HepG2 (cell line): ENCODE results near the gene SLIT3. TPM values are rescaled to one million over a fixed set of nuclear protein-coding genes. Genes with fewer than 3 reads are reported as not detected.

ENCODE experiments used
- ATAC-seq: fragments of 200-7000 bp; cut with Tn5 transposase; 3 replicates; pipeline ENCODE4 v1.9.1; 2020; ENCODE audit warnings: mild to moderate bottlenecking, moderate library complexity
- BruUV-seq: library from RNA; stranded (reverse); fragments of 400-500 nt; replicated peaks from 2 replicates; lab custom pipeline; 2021; lab: Mats Ljungman, UMichigan
- CTCF ChIA-PET: fragments of 300-600 bp; formaldehyde crosslinking; extraction: SDS; loops from one replicate; lab custom pipeline; 2021; ENCODE audit warnings: low total read pairs, inconsistent platforms, low intra/inter-chr PET ratio; lab: Yijun Ruan, JAX
- POLR2A ChIA-PET: fragments of 350-600 bp; sonication (Branson Sonifier 250); formaldehyde crosslinking; loops from one replicate; lab custom pipeline; 2020; ENCODE audit warnings: antibody characterized with exemption, inconsistent platforms; lab: Yijun Ruan, JAX
- DNase-seq: peaks from one replicate; pipeline ENCODE4 v3.0.0-alpha.2; 2015; ENCODE audit warnings: low spot score
- FAIRE-seq: peaks from 3 replicates; lab custom pipeline; 2011; peaks lifted over from hg19 to GRCh38; lab: Jason Lieb, UNC
- H2AFZ ChIP-seq: one replicate; pipeline ENCODE4 v1.6.1; 2011; ENCODE audit warnings: low read length, inconsistent platforms
- H3K27ac ChIP-seq: fragments of 300-600 bp; 3 replicates; pipeline ENCODE4 v1.8.0; 2011; ENCODE audit warnings: mixed run types, mild to moderate bottlenecking, mixed read lengths, low read length, inconsistent platforms; ENCODE audit not compliant: insufficient read depth; ENCODE audit errors: extremely low read length
- H3K27me3 ChIP-seq, 2 experiments: fragments of 200-600 bp in 1 of 2; 2 replicates in 1 of 2; 3 replicates in 1 of 2; pipeline versions ENCODE4 v1.6.0 to v1.8.0; 2011; ENCODE audit warnings: low read length in 2 of 2, mild to moderate bottlenecking in 2 of 2, moderate library complexity in 2 of 2, inconsistent platforms in 1 of 2; ENCODE audit not compliant: insufficient read depth in 2 of 2, control insufficient read depth in 1 of 2
- H3K36me3 ChIP-seq, 2 experiments: fragments of 200-600 bp in 1 of 2; replicated peaks in 1 of 2; 2 replicates in 1 of 2; 3 replicates in 1 of 2; pipeline versions ENCODE4 v1.5.1 to v1.8.0; 2011; ENCODE audit warnings: low read length in 2 of 2, inconsistent platforms in 1 of 2; ENCODE audit not compliant: insufficient read depth in 2 of 2, control insufficient read depth in 1 of 2
- H3K4me1 ChIP-seq: 2 replicates; pipeline ENCODE4 v1.5.1; 2012; ENCODE audit warnings: low read length, inconsistent platforms; ENCODE audit not compliant: insufficient read depth
- H3K4me2 ChIP-seq: 2 replicates; pipeline ENCODE4 v1.6.0; 2011; ENCODE audit warnings: low read depth, low read length, inconsistent platforms
- H3K4me3 ChIP-seq, 3 experiments: fragments of 200-600 bp in 1 of 3; sonication (generic), shearing (Covaris generic) in 1 of 3; replicated peaks in 1 of 3; 2 replicates each; pipeline ENCODE4 v1.5.1; 2011 to 2016; ENCODE audit warnings: low read length in 3 of 3, inconsistent platforms in 2 of 3, low read depth in 2 of 3, mild to moderate bottlenecking in 2 of 3, control low read depth in 1 of 3, mixed read lengths in 1 of 3; ENCODE audit not compliant: insufficient read depth in 1 of 3
- H3K79me2 ChIP-seq: one replicate; pipeline ENCODE4 v1.6.1; 2011; ENCODE audit warnings: low read length, inconsistent platforms; ENCODE audit not compliant: insufficient read depth
- H3K9ac ChIP-seq: 2 replicates; pipeline ENCODE4 v1.6.0; 2011; ENCODE audit warnings: mild to moderate bottlenecking, low read depth, low read length, inconsistent platforms; ENCODE audit not compliant: insufficient read depth
- H3K9me3 ChIP-seq: 2 replicates; pipeline ENCODE4 v1.5.1; 2012; ENCODE audit warnings: mild to moderate bottlenecking, low read length
- H4K20me1 ChIP-seq: 2 replicates; pipeline ENCODE4 v1.6.0; 2011; ENCODE audit warnings: inconsistent platforms, mild to moderate bottlenecking, low read length, moderate library complexity; ENCODE audit not compliant: insufficient read depth
- CEBPB ChIP-seq: IDR thresholded peaks from 2 replicates; pipeline ENCODE4 v1.6.1; 2011; ENCODE audit warnings: low read depth, low read length, improper control_type of control experiment, borderline replicate concordance
- NFIB ChIP-seq: sonication (generic); formaldehyde crosslinking; IDR thresholded peaks from 2 replicates; pipeline ENCODE4 v1.9.0; 2021; ENCODE audit warnings: missing genetic modification reagents, mild to moderate bottlenecking, borderline replicate concordance
- RFX5 ChIP-seq: IDR thresholded peaks from 2 replicates; pipeline ENCODE4 v1.6.1; 2011; ENCODE audit warnings: low read depth, low read length, improper control_type of control experiment
- YY1 ChIP-seq: IDR thresholded peaks from 2 replicates; pipeline ENCODE4 v1.6.1; 2011; ENCODE audit warnings: low read length, low read depth, moderate library complexity, mild to moderate bottlenecking; ENCODE audit not compliant: insufficient read depth, insufficient replicate concordance
- ZNF160 ChIP-seq: sonication (generic); formaldehyde crosslinking; IDR thresholded peaks from 2 replicates; pipeline ENCODE4 v1.8.0; 2022; ENCODE audit warnings: mild to moderate bottlenecking, inconsistent platforms, missing genetic modification reagents
- ZNF670 ChIP-seq: sonication (generic); formaldehyde crosslinking; IDR thresholded peaks from 2 replicates; pipeline ENCODE4 v1.8.0; 2022; ENCODE audit warnings: mild to moderate bottlenecking, missing genetic modification reagents, borderline replicate concordance
- WGBS: methylation state at CpG from one replicate; pipeline ENCODE4 v1.1.6; 2017; ENCODE audit warnings: low lambda C conversion rate; 5-methylcytosine and 5-hydroxymethylcytosine counted together
- in situ Hi-C: cut with HindIII; loops from 2 replicates; pipeline ENCODE4 v1.10.0; 2017; ENCODE audit warnings: low pct_unique_long_range_greater_than_20kb; ENCODE audit not compliant: extremely low pct_ligation_motif_present
- intact Hi-C: fragments of 100-400 bp; cut with micrococcal nuclease; formaldehyde crosslinking; loops from one replicate; pipeline ENCODE4 v1.10.0; 2022; ENCODE audit not compliant: unreplicated experiment
- polyA plus RNA-seq, 8 experiments: library from polyadenylated mRNA; depleted of rRNA in 3 of 8; stranded (reverse) in 7 of 8; unstranded in 1 of 8; fragments of >200 nt; fragmentation: Illumina TruSeq in 4 of 8; extraction: Trizol in 4 of 8; gene quantifications; 2 replicates each; pipeline versions ENCODE4 v1.2.1 to v1.2.3, GENCODE V29; 2011 to 2016; ENCODE audit warnings: low read depth in 4 of 8, missing spikeins in 1 of 8, mixed read lengths in 1 of 8; ENCODE audit not compliant: insufficient read depth in 1 of 8
- total RNA-seq, 5 experiments: library from RNA; depleted of rRNA; stranded (reverse); fragments of >200 nt; fragmentation: Illumina TruSeq; extraction: Trizol; gene quantifications; 2 replicates each; pipeline ENCODE4 v1.2.3, GENCODE V29; 2016; ENCODE audit warnings: low read depth in 1 of 5
- TF ChIP-seq, protein P1 (sequence below): sonication (generic); formaldehyde crosslinking; IDR thresholded peaks from 2 replicates; pipeline ENCODE4 v1.4.0; 2020; ENCODE audit warnings: mild to moderate bottlenecking, missing genetic modification reagents

SLIT3 gene
- total and polyA plus RNA-seq, 2 of the 13 experiments (the other 11 are each of a cell fraction or from before 2014, with no cell fraction given): not detected

DNA sequence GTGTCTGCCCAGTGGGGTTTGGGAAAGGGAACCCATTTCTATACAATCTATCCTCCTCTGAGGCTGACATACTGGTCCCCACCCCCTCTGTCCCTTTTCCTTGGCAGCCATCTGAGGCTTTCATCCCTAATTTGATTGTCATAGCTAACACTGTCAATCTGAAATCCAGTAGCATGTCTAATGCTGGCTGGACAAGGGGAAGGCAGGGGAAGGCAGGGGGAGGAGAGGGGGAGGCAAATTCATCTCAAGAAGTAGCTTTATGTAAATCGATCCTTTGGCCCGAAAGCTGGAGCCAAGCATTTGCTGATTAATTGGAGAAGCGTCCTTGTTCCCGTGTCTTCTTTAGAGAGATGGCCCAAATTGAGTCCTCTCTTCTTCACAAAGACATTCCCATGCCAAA, 407.7 kb downstream of the SLIT3 start:
- CTCF ChIA-PET: no interaction called here
- Histone ChIP-seq H3K27ac (no peak overlapping the region), H3K4me2 (no peak overlapping the region), H3K4me3 (no peak overlapping the region), H3K36me3 (no peaks in the 10 kb centered on the region), H3K4me1 (no peaks in the 10 kb centered on the region), H2AFZ (no peak overlapping the region), H3K79me2 (no peaks in the 10 kb centered on the region), H3K9me3 (no peaks in the 10 kb centered on the region), H3K27me3 (peaks cover 0 to 23% of the 10 kb centered on the region in 2 experiments; a peak in 2 of 5 replicates), H4K20me1 (no peaks in the 10 kb centered on the region), H3K9ac (no peak overlapping the region)
- FAIRE-seq: no peak
- no peak for ATAC-seq
- intact Hi-C loops: no loop called here
- POLR2A ChIA-PET: no interaction called here
- 3% methylated on average over 4 of the region's 4 CpGs for WGBS
- DNase-seq: no peak
- BruUV-seq: no TSS peak
- in situ Hi-C loops: no loop called here
- TF ChIP-seq ZNF670 (CRISPR knock-in tag) (no peak), NFIB (CRISPR knock-in tag) (no peak), YY1 (no peak), CEBPB (no peak), ZNF160 (CRISPR knock-in tag) (no peak)
- TF ChIP-seq, protein P1, sequence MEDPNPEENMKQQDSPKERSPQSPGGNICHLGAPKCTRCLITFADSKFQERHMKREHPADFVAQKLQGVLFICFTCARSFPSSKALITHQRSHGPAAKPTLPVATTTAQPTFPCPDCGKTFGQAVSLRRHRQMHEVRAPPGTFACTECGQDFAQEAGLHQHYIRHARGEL: no peak

DNA sequence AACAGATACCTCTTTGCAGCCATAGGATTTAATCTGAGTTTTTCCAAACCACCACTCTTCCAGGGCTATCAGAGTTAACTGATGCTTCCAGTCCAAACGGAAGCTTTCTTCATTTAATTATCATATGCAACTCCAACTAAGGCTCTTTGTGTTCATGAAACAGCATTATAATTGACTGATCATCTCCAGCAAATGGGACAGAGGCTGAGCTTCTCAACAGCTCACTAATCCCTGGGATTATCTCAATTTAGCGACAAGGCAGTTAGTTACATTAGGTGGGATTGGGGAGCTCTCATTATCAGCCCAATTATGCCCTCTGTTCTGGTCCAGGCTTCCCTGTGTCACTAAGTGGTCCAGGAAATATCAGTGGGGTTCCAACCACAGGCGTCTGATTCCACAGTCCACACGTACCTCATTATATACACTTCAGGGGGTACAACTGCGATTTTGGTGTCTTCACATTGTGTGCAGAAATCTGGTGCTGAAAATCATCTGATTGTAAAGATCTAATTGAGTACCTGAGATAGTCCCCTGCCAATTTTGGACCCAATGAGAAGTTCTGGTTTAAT, 408.2 kb downstream of the SLIT3 start:
- Histone ChIP-seq H3K4me1 (no peaks in the 10 kb centered on the region), H2AFZ (no peak overlapping the region), H3K4me2 (no peak overlapping the region), H3K27me3 (peaks cover 0 to 23% of the 10 kb centered on the region in 2 experiments; a peak in 2 of 5 replicates), H3K79me2 (no peaks in the 10 kb centered on the region), H3K36me3 (no peaks in the 10 kb centered on the region), H3K9ac (no peak overlapping the region), H3K27ac (no peak overlapping the region), H3K4me3 (no peak overlapping the region), H3K9me3 (no peaks in the 10 kb centered on the region), H4K20me1 (no peaks in the 10 kb centered on the region)
- DNase-seq: no peak
- FAIRE-seq: no peak
- intact Hi-C loops: no loop called here
- WGBS: 4% methylated on average over 4 of the region's 5 CpGs
- in situ Hi-C loops: no loop called here
- ChIA-PET CTCF (no interaction called here), POLR2A (no interaction called here)
- BruUV-seq: no TSS peak
- no peak for ATAC-seq
- TF ChIP-seq RFX5: no peak
